Measurements from ENCODE around the gene FMO5. TPM values are rescaled to one million over a fixed set of nuclear protein-coding genes. Genes with fewer than 3 reads are reported as not detected.
A peak's percentile ranks its signal among the peaks of the same experiment; 100 is the strongest.

Gene FMO5
- total RNA-seq (2021; fragmentation: NEBNext Ultra II Directional; extraction: Animal tissue kit (Norgen Biotek cat#: 25700)): under 1 TPM in 5 of 6 experiments, not detected in 1; 0.21 to 0.53 (median 0.31) TPM
- long read RNA-seq: 0 reads

DNA sequence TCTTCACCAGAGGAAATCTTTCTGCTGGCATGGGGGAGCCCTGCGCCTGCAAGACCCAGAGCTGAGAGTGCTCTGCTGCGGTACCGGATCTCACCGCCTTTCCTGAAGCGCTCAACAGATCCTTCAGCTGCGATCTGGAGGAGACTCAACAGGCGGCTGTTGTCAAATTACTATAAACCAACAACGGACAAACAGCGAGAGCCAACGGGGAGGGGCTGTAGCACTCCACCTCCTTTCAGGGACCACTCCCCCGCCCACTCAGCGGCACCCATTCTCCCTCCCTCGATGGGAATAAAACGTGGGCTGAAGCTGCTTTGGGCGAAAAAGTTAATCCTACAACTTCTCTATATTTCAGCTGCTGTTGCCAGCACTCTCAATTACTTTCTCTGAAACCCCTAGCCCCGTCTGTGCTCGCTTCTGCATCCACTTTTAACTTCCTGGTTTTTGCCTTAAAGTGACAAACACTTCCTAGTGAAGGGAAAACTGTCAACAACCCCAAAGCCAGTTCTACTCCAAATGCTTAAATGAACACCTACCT is at the start of gene FMO5:
FMO5 (minus strand) TSS at position 147 of the 538 bp plus-strand sequence. CDS start 310 bp downstream, outside the sequence.
- Mint-ChIP-seq H3K27me3 (ENCODE audit: insufficient read depth) (peaks cover 4% of the 10 kb centered on the region), H3K4me1 (ENCODE audit: low read depth) (peaks cover 13% of the 10 kb centered on the region), H3K9me3 (no peaks in the 10 kb centered on the region), H3K27ac (peak within 1 kb of the TSS; percentile 58), H3K4me3 (peak within 1 kb of the TSS; percentile 93), H3K36me3 (ENCODE audit: low read depth) (no peaks in the 10 kb centered on the region)
- TF ChIP-seq, protein P1, sequence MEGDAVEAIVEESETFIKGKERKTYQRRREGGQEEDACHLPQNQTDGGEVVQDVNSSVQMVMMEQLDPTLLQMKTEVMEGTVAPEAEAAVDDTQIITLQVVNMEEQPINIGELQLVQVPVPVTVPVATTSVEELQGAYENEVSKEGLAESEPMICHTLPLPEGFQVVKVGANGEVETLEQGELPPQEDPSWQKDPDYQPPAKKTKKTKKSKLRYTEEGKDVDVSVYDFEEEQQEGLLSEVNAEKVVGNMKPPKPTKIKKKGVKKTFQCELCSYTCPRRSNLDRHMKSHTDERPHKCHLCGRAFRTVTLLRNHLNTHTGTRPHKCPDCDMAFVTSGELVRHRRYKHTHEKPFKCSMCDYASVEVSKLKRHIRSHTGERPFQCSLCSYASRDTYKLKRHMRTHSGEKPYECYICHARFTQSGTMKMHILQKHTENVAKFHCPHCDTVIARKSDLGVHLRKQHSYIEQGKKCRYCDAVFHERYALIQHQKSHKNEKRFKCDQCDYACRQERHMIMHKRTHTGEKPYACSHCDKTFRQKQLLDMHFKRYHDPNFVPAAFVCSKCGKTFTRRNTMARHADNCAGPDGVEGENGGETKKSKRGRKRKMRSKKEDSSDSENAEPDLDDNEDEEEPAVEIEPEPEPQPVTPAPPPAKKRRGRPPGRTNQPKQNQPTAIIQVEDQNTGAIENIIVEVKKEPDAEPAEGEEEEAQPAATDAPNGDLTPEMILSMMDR (IDR thresholded peaks at IDR 0.05): no peak
- no peak for DNase-seq

- H3K4me3 Mint-ChIP-seq: peak overlapping the region; percentile 63
- H3K27me3 Mint-ChIP-seq (ENCODE audit: insufficient read depth): no peaks in the 10 kb centered on the region; the same call in 1 of the 2 replicates
- TF ChIP-seq, protein P1 (IDR thresholded peaks at IDR 0.05): peak; percentile 74
- H3K27ac Mint-ChIP-seq: peak overlapping the region; percentile 79
- peaks cover 5% of the 10 kb centered on the region for H3K36me3 Mint-ChIP-seq (ENCODE audit: low read depth)
- H3K4me1 Mint-ChIP-seq (ENCODE audit: low read depth): peaks cover 26% of the 10 kb centered on the region
- peak; percentile 82 for DNase-seq
- H3K9me3 Mint-ChIP-seq: no peaks in the 10 kb centered on the region
Measured at GRCh38 chr1:147273409-147274336, 48.5 kb upstream of the FMO5 start.

DNA sequence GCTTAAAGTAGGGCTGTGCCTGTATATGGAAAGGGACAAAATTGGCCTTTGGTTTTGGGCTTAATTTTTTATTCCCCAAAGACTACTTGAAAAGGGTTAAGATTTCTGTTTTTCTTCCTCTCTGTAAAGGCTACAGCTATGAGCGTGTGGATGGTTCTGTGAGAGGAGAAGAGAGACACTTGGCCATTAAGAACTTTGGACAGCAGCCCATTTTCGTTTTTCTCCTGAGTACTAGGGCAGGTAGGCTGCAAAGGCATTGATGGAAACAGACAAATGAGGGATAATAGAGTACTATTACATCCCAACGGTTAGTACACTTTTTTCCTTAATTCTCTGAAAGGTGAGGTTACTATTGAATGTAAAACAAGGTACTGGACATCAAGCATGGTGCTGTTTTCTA is 46.9 kb upstream of the FMO5 start:
- Mint-ChIP-seq H3K4me1 (ENCODE audit: low read depth) (peaks cover 25% of the 10 kb centered on the region), H3K27me3 (ENCODE audit: insufficient read depth) (no peaks in the 10 kb centered on the region; the same call in 1 of the 2 replicates), H3K36me3 (ENCODE audit: low read depth) (peaks cover 15% of the 10 kb centered on the region), H3K9me3 (no peaks in the 10 kb centered on the region), H3K27ac (no peak overlapping the region), H3K4me3 (no peak overlapping the region)
- DNase-seq: no peak
- TF ChIP-seq, protein P1 (IDR thresholded peaks at IDR 0.05): no peak

GRCh38 chr1:147270721-147271120 is 45.6 kb upstream of the FMO5 start:
- Mint-ChIP-seq H3K27me3 (ENCODE audit: insufficient read depth) (no peaks in the 10 kb centered on the region), H3K4me3 (no peak overlapping the region), H3K27ac (no peak overlapping the region), H3K9me3 (no peaks in the 10 kb centered on the region), H3K4me1 (ENCODE audit: low read depth) (peaks cover 20% of the 10 kb centered on the region), H3K36me3 (ENCODE audit: low read depth) (peaks cover 19% of the 10 kb centered on the region)
- DNase-seq: no peak
- TF ChIP-seq, protein P1 (IDR thresholded peaks at IDR 0.05): no peak

DNA sequence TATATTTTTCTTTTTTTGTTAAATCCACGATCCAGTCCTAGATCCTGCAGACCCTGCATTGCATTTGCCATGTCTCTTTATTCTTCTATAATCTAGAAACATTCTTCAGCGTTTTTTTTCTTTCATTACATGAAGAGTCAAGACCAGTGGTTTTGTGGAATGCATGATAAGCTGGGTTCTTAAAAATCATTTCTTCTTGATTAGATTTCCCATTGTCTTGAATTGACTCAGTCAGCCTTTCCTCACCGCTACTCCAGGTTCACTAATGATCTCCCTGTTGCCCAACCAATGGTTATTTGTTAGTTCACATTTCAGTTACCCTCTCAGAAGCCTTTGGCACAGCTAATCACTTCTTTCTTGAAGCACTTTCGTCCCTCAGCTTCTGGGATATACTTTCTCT is 42.6 kb upstream of the FMO5 start:
- TF ChIP-seq, protein P1 (IDR thresholded peaks at IDR 0.05): no peak

More for the DNA sequence above, 42.6 kb upstream of the FMO5 start:
- Mint-ChIP-seq H3K36me3 (ENCODE audit: low read depth) (peaks cover 27% of the 10 kb centered on the region), H3K9me3 (no peaks in the 10 kb centered on the region), H3K27ac (peak overlapping the region; percentile 42; the same call in 1 of the 2 replicates), H3K4me1 (ENCODE audit: low read depth) (peaks cover 34% of the 10 kb centered on the region), H3K27me3 (ENCODE audit: insufficient read depth) (no peaks in the 10 kb centered on the region), H3K4me3 (no peak overlapping the region)
- DNase-seq: no peak
